Trophoblast cell (in vitro differentiated cells and primary cell): ENCODE data around the gene KLHL26.
A peak's percentile ranks its signal among the peaks of the same experiment; 100 is the strongest.

Experiments
- DNase-seq, 2 donors: peaks; one replicate each; pipeline ENCODE4 v3.0.0-alpha.2; 2016
- H2AFZ ChIP-seq: 2 replicates; pipeline ENCODE4 v1.6.1; 2013; ENCODE audit warnings: low read length, moderate library complexity, mild to moderate bottlenecking; ENCODE audit not compliant: insufficient read depth, poor library complexity
- H2AK5ac ChIP-seq: 2 replicates; pipeline ENCODE4 v1.6.1; 2013; ENCODE audit warnings: mild to moderate bottlenecking, low read length
- H2BK120ac ChIP-seq: 2 replicates; pipeline ENCODE4 v1.6.1; 2013; ENCODE audit warnings: low read length, mild to moderate bottlenecking, moderate library complexity; ENCODE audit not compliant: insufficient read depth, poor library complexity
- H2BK12ac ChIP-seq: 2 replicates; pipeline ENCODE4 v1.6.1; 2013; ENCODE audit warnings: mild to moderate bottlenecking, low read length, moderate library complexity
- H2BK5ac ChIP-seq: 2 replicates; pipeline ENCODE4 v1.6.1; 2013; ENCODE audit warnings: low read length, low read depth, moderate library complexity, mild to moderate bottlenecking; ENCODE audit not compliant: poor library complexity
- H3K14ac ChIP-seq: 2 replicates; pipeline ENCODE4 v1.6.1; 2013; ENCODE audit warnings: mild to moderate bottlenecking, low read length
- H3K18ac ChIP-seq: 2 replicates; pipeline ENCODE4 v1.6.1; 2013; ENCODE audit warnings: mild to moderate bottlenecking, low read length
- H3K23ac ChIP-seq: 2 replicates; pipeline ENCODE4 v1.6.1; 2013; ENCODE audit warnings: low read length
- H3K27ac ChIP-seq: 2 replicates; pipeline ENCODE4 v1.5.1; 2013; ENCODE audit warnings: low read depth, mild to moderate bottlenecking, inconsistent platforms, low read length, moderate library complexity
- H3K27me3 ChIP-seq: 2 replicates; pipeline ENCODE4 v1.6.1; 2013; ENCODE audit warnings: inconsistent platforms, mild to moderate bottlenecking, low read length, moderate library complexity; ENCODE audit not compliant: insufficient read depth
- H3K36me3 ChIP-seq, 2 experiments: 1 replicate in 1 of 2; 2 replicates in 1 of 2; pipeline ENCODE4 v1.6.1; 2013; ENCODE audit warnings: low read length in 2 of 2, mild to moderate bottlenecking in 2 of 2, moderate library complexity in 1 of 2; ENCODE audit not compliant: insufficient read depth in 2 of 2, control insufficient read depth in 1 of 2
- H3K4ac ChIP-seq: 2 replicates; pipeline ENCODE4 v1.6.1; 2013; ENCODE audit warnings: low read depth, mild to moderate bottlenecking, low read length, moderate library complexity
- H3K4me1 ChIP-seq, 2 experiments: 1 replicate in 1 of 2; 2 replicates in 1 of 2; pipeline ENCODE4 v1.6.1; 2013; ENCODE audit warnings: low read length in 2 of 2, mild to moderate bottlenecking in 2 of 2, moderate library complexity in 1 of 2; ENCODE audit not compliant: insufficient read depth in 2 of 2, control insufficient read depth in 1 of 2
- H3K4me2 ChIP-seq: 2 replicates; pipeline ENCODE4 v1.6.1; 2013; ENCODE audit warnings: inconsistent platforms, mild to moderate bottlenecking, low read length, moderate library complexity
- H3K4me3 ChIP-seq: 2 replicates; pipeline ENCODE4 v1.5.1; 2013; ENCODE audit warnings: mild to moderate bottlenecking, low read depth, low read length, inconsistent platforms
- H3K79me1 ChIP-seq: one replicate; pipeline ENCODE4 v1.6.1; 2013; ENCODE audit warnings: low read length
- H3K79me2 ChIP-seq: 2 replicates; pipeline ENCODE4 v1.6.1; 2013; ENCODE audit warnings: low read length, mild to moderate bottlenecking; ENCODE audit not compliant: control insufficient read depth, insufficient read depth, poor library complexity
- H3K9ac ChIP-seq: 2 replicates; pipeline ENCODE4 v1.6.1; 2013; ENCODE audit warnings: mild to moderate bottlenecking, low read length
- H3K9me3 ChIP-seq: 2 replicates; pipeline ENCODE4 v1.6.1; 2013; ENCODE audit warnings: low read depth, mild to moderate bottlenecking, control low read depth, inconsistent platforms, low read length; ENCODE audit not compliant: insufficient read depth
- H4K12ac ChIP-seq: 2 replicates; pipeline ENCODE4 v1.6.1; 2013; ENCODE audit warnings: low read depth, mild to moderate bottlenecking, low read length, moderate library complexity
- H4K8ac ChIP-seq: 2 replicates; pipeline ENCODE4 v1.6.1; 2013; ENCODE audit warnings: low read depth, mild to moderate bottlenecking, low read length, moderate library complexity
- H4K91ac ChIP-seq: one replicate; pipeline ENCODE4 v1.6.1; 2013; ENCODE audit warnings: low read depth, mild to moderate bottlenecking, low read length, moderate library complexity
- WGBS: extraction: QIAGEN DNeasy Blood & Tissue Kit; methylation state at CpG from one replicate; pipeline ENCODE4 v1.1.7; 2013; ENCODE audit warnings: missing lambda C conversion rate; ENCODE audit not compliant: insufficient read length, insufficient coverage; ENCODE audit errors: extremely low coverage; 5-methylcytosine and 5-hydroxymethylcytosine counted together

The KLHL26 gene

GRCh38 chr19:18668252-18668631, 31.4 kb downstream of the KLHL26 start:
- Histone ChIP-seq H3K79me1 (no peaks in the 10 kb centered on the region), H3K9me3 (peaks cover 6% of the 10 kb centered on the region), H3K79me2 (no peaks in the 10 kb centered on the region), H2AK5ac (no peak overlapping the region), H3K27me3 (no peaks in the 10 kb centered on the region), H3K9ac (no peak overlapping the region), H2BK120ac (no peak overlapping the region), H3K4me2 (no peak overlapping the region), H2BK12ac (no peak overlapping the region), H3K18ac (no peak overlapping the region), H3K23ac (no peak overlapping the region), H4K8ac (no peak overlapping the region), H3K4ac (no peak overlapping the region), H2AFZ (no peak overlapping the region), H3K4me3 (peak overlapping the region; percentile 23), H4K12ac (no peak overlapping the region), H3K27ac (no peak overlapping the region), H4K91ac (no peak overlapping the region), H2BK5ac (no peak overlapping the region), H3K4me1 (peaks cover 3 to 6% of the 10 kb centered on the region in 2 experiments), H3K36me3 (peaks cover 12 to 16% of the 10 kb centered on the region in 2 experiments), H3K14ac (no peak overlapping the region)
- DNase-seq = no peak
- WGBS = no CpG with 5 or more reads among the region's 38 CpGs

GRCh38 chr19:18668744-18669523, 32.1 kb downstream of the KLHL26 start:
- no peak for DNase-seq
- H3K14ac ChIP-seq = no peak overlapping the region
- H3K18ac ChIP-seq = no peak overlapping the region
- no peaks in the 10 kb centered on the region for H3K79me1 ChIP-seq
- H3K4ac ChIP-seq = no peak overlapping the region
- no peaks in the 10 kb centered on the region for H3K27me3 ChIP-seq
- H2BK120ac ChIP-seq = no peak overlapping the region
- H3K36me3 ChIP-seq = peaks cover 12 to 16% of the 10 kb centered on the region in 2 experiments
- H4K12ac ChIP-seq = no peak overlapping the region
- H3K9ac ChIP-seq = no peak overlapping the region
- WGBS = no CpG with 5 or more reads among the region's 58 CpGs
- H4K91ac ChIP-seq = no peak overlapping the region
- no peaks in the 10 kb centered on the region for H3K79me2 ChIP-seq
- H4K8ac ChIP-seq = no peak overlapping the region
- no peak overlapping the region for H3K27ac ChIP-seq
- no peak overlapping the region for H3K23ac ChIP-seq
- H2AFZ ChIP-seq = no peak overlapping the region
- no peak overlapping the region for H2BK5ac ChIP-seq
- no peak overlapping the region for H3K4me3 ChIP-seq
- H3K9me3 ChIP-seq = peaks cover 6% of the 10 kb centered on the region
- H2AK5ac ChIP-seq = no peak overlapping the region
- H3K4me2 ChIP-seq = no peak overlapping the region
- H3K4me1 ChIP-seq = peaks cover 0 to 4% of the 10 kb centered on the region in 2 experiments
- H2BK12ac ChIP-seq = no peak overlapping the region

GRCh38 chr19:18669524-18669817, 32.6 kb downstream of the KLHL26 start:
- Histone ChIP-seq H3K27me3 (no peaks in the 10 kb centered on the region), H2BK5ac (no peak overlapping the region), H3K4me2 (no peak overlapping the region), H3K14ac (no peak overlapping the region), H4K8ac (no peak overlapping the region), H3K4me1 (no peaks in the 10 kb centered on the region), H2BK12ac (no peak overlapping the region), H3K23ac (no peak overlapping the region), H4K91ac (no peak overlapping the region), H4K12ac (no peak overlapping the region), H3K4me3 (no peak overlapping the region), H3K18ac (no peak overlapping the region), H2AFZ (no peak overlapping the region), H3K79me2 (no peaks in the 10 kb centered on the region), H3K36me3 (peaks cover 12 to 16% of the 10 kb centered on the region in 2 experiments), H3K9ac (no peak overlapping the region), H3K79me1 (no peaks in the 10 kb centered on the region), H2AK5ac (no peak overlapping the region), H3K27ac (no peak overlapping the region), H2BK120ac (no peak overlapping the region), H3K9me3 (peaks cover 6% of the 10 kb centered on the region), H3K4ac (no peak overlapping the region)
- DNase-seq = no peak
- WGBS = no CpG with 5 or more reads among the region's 12 CpGs

DNA sequence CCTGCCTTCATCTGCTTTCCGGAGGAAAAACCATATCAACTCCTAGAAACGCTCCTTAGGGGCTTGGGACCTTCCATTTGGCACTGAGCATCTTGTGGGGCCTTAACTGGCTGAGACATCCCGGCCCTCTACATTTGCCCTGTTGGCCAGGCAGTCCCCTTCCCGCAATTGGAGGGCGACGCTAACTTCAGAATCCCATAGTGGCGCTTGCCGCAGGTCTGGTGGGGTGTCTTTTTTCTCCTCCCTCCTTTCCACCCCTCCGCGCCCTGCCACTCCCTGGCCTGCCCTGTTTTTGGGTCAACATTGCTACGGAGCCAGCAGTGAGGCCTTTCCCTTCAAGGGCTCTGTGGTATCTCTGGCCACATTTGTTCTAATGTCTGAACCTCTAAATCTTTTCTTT, 33.1 kb downstream of the KLHL26 start:
- Histone ChIP-seq H4K8ac (no peak overlapping the region), H3K14ac (no peak overlapping the region), H3K9ac (no peak overlapping the region), H3K4me2 (no peak overlapping the region), H2AFZ (no peak overlapping the region), H3K4me1 (no peaks in the 10 kb centered on the region), H2BK5ac (no peak overlapping the region), H4K12ac (no peak overlapping the region), H3K79me1 (no peaks in the 10 kb centered on the region), H3K4ac (no peak overlapping the region), H3K4me3 (no peak overlapping the region), H2BK120ac (no peak overlapping the region), H2BK12ac (no peak overlapping the region), H3K9me3 (peaks cover 9% of the 10 kb centered on the region), H2AK5ac (no peak overlapping the region), H3K18ac (no peak overlapping the region), H3K36me3 (peaks cover 12 to 16% of the 10 kb centered on the region in 2 experiments), H3K27me3 (no peaks in the 10 kb centered on the region), H3K79me2 (no peaks in the 10 kb centered on the region), H3K23ac (no peak overlapping the region), H3K27ac (no peak overlapping the region), H4K91ac (no peak overlapping the region)
- DNase-seq = no peak
- no CpG with 5 or more reads among the region's 11 CpGs for WGBS
